GM10248 (cell line): ENCODE data around the gene LBR.

Experiments
- CTCF ChIA-PET: fragments of 300-600 bp; sonication (Branson Sonifier 250); formaldehyde crosslinking; extraction: SDS; loops from one replicate; lab custom pipeline; 2021; ENCODE audit warnings: antibody characterized with exemption; lab: Yijun Ruan, JAX
- POLR2A ChIA-PET: fragments of 350-650 bp; sonication (Branson Sonifier 250); formaldehyde crosslinking; extraction: SDS; loops from one replicate; lab custom pipeline; 2020; ENCODE audit warnings: antibody characterized with exemption; lab: Yijun Ruan, JAX
- DNase-seq: peaks from one replicate; pipeline ENCODE4 v3.0.0; 2012; ENCODE audit errors: extremely low spot score
- TF ChIP-seq, protein P1 (sequence below): IDR thresholded peaks from 2 replicates; pipeline ENCODE4 v1.5.1; 2012; ENCODE audit warnings: mild to moderate bottlenecking, low read depth; ENCODE audit errors: extremely low read depth, missing control alignments, control extremely low read depth

LBR gene

DNA sequence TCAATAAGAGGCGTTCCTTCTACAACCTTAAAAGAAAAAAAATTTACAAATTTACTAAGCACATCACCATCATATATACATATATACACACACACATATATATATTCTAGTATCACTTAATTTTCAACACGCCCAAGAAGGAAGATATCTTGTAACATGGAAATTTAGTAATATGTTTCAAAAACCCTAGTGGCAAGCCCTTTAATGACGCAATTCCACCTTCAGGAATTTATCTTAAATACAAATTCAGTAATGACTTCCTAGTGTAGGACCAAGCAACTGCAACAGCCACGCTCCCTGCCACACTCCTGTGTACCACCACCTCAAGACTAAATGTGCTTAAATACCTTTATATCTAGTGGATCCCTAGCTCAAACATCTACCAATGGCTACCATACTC is 12.5 kb downstream of the LBR start:
- POLR2A ChIA-PET: no interaction called here
- CTCF ChIA-PET: interaction anchor here (1.1 to 2.5 kb wide), 2 partner anchors 12 to 67 kb away, joined by 3 to 8 read pairs; no protein-coding TSS in a partner anchor
- TF ChIP-seq, protein P1, sequence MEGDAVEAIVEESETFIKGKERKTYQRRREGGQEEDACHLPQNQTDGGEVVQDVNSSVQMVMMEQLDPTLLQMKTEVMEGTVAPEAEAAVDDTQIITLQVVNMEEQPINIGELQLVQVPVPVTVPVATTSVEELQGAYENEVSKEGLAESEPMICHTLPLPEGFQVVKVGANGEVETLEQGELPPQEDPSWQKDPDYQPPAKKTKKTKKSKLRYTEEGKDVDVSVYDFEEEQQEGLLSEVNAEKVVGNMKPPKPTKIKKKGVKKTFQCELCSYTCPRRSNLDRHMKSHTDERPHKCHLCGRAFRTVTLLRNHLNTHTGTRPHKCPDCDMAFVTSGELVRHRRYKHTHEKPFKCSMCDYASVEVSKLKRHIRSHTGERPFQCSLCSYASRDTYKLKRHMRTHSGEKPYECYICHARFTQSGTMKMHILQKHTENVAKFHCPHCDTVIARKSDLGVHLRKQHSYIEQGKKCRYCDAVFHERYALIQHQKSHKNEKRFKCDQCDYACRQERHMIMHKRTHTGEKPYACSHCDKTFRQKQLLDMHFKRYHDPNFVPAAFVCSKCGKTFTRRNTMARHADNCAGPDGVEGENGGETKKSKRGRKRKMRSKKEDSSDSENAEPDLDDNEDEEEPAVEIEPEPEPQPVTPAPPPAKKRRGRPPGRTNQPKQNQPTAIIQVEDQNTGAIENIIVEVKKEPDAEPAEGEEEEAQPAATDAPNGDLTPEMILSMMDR: no peak
- DNase-seq: no peak

DNA sequence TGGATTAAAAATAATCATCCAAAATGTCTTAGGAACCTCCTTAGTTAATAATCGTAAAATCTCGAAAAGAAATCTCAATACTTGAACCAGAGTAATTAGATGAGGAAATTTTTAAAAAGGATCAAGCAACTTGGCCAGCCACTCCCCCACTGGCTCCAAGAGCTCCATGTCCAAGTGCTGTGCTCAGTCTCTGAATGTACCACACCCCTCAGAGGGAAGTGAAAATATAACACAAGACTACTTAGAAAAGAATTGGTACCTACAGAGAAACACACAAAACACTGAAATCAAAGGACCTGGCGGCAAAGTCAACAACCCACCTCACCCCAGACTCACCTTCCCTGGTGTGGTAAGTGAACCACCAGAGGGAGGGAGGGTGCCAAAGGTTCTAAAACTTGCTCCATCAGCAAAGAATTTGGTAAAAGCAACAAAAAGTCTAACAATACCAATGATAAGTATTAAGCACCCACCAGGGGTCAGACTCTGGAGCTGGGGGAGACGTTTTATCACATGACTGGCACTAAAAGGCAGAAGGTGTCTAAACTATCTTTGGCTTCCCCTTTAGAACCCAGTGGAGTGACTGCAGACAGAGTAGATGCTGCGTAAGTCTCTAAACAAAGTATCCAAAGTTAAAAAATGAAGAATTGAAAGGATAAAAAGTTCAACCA is 14.0 kb downstream of the LBR start:
- ChIA-PET POLR2A (no interaction called here), CTCF (interaction anchor here (0.7 to 2.5 kb wide), 4 partner anchors 10 to 17 kb away, joined by 3 to 8 read pairs (median 6); no protein-coding TSS in a partner anchor)
- TF ChIP-seq, protein P1: no peak
- no peak for DNase-seq

DNA sequence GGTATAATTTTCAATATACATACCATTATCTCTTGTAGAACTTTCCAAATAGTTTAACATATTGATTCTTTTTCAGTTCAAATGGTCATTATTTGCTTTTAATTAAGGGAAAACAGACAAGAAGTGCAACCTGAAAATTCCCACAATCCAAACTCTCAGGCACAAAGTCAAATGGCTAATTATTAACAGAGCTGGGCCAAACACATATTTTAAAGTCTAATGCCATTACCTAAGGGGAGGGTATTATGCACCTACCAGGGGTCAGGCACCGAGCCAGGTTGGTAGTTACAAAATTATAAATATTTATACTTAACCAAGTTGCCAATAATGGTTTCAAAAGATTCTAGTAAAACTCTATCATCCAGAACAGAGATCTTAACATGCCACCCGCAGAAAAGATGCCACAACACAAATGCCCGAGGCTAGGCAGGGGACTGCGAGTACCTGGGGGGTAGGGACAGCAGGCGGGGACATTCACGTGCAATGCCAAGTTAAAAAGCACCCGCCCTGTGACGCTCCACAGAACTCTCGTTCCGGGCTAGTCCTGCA is 15.0 kb downstream of the LBR start:
- TF ChIP-seq, protein P1: no peak
- no peak for DNase-seq
- ChIA-PET POLR2A (no interaction called here), CTCF (interaction anchor here (0.7 to 2.1 kb wide), 3 partner anchors 11 to 16 kb away, joined by 3 to 7 read pairs (median 4); no protein-coding TSS in a partner anchor)

DNA sequence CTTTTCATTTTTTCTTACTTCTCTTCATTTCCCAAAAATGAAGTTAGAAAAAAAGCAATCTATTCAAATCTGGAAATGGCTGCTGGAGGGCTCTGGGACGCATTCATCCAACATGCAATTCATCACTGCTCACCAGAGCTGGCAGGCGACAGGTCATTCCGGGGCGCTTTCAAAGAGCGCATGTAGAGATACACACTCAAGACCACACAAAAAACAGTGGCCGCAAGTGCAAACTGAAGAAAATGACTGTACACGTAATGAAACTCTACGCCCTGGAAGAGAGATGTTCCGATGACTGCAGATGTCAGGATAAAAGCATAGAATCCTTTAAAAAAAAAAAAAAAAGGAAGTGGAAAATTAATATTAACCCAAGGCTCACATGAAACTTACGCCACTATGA is 15.5 kb downstream of the LBR start:
- TF ChIP-seq, protein P1: no peak
- POLR2A ChIA-PET: no interaction called here
- no peak for DNase-seq
- CTCF ChIA-PET: no interaction called here

DNA sequence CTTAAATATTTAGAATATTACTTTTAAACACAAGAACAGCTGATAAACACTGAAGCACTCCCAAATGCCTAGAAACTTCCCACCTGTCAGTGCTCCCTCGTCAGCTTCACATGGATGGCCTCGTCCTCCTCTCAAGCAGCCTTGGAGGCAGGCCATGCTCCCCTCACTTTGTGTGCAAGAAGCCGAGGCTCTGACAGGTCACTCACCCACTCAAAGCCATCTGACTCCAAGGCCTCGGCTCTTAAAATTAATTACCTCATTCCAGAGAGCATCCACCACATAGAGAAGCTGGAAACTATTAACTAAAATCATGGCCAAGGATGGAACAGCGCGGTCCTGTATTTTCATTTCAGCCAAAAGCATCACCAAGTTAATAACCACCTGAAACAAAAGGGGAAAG is 17.8 kb downstream of the LBR start:
- POLR2A ChIA-PET: no interaction called here
- CTCF ChIA-PET: interaction anchor here (0.9 to 2.3 kb wide), 4 partner anchors 10 to 35 kb away, joined by 3 to 10 read pairs (median 3); no protein-coding TSS in a partner anchor
- DNase-seq: no peak
- TF ChIP-seq, protein P1: no peak

DNA sequence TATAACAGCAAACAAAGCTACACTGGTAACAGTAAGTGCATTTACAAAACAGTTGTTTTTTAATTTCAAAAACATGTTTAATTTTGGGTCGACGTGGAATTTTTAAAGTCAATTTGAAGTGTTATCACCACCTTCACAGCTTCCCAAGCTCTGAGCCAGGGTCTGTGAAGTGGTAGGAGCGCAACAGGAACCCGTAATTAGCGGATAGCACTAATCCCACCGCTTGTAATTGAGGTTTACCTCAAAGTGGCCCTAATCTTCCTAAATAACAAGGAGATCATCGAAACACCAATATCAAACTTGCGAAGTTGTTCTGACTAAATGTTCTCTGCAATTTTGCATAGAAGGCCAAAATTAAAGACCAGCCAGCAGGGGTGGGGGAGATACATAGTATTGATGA is 18.8 kb downstream of the LBR start:
- ChIA-PET CTCF (interaction anchor here (1.3 to 2.3 kb wide), 2 partner anchors 9 to 26 kb away, joined by 3 to 10 read pairs; no protein-coding TSS in a partner anchor), POLR2A (no interaction called here)
- no peak for DNase-seq
- TF ChIP-seq, protein P1: no peak
